BLaER1 treated with 17β-estradiol and CSF1 and Interleukin-3, amounts not matched to agents 10 nM and 100 nM (cell line): ENCODE results near the gene BRSK2.
"Not testable (repeated sequence)": the region's sequence is repeated elsewhere in the genome, so short reads cannot be mapped to it uniquely, and the experiment has no call there.

Experiments
- H3K27ac ChIP-seq, 11 experiments: shearing (Covaris generic); formaldehyde crosslinking; 2 replicates each; pipeline ENCODE4 v1.8.1; 2022
- H3K27me3 ChIP-seq, 11 experiments: shearing (Covaris generic); formaldehyde crosslinking; 2 replicates each; pipeline ENCODE4 v1.8.1; 2022
- H3K36me3 ChIP-seq, 11 experiments: shearing (Covaris generic); formaldehyde crosslinking; 2 replicates each; pipeline ENCODE4 v1.8.1; 2022
- H3K4me1 ChIP-seq, 10 experiments: shearing (Covaris generic); formaldehyde crosslinking; 2 replicates each; pipeline ENCODE4 v1.8.1; 2022
- H3K4me2 ChIP-seq, 11 experiments: shearing (Covaris generic); formaldehyde crosslinking; 2 replicates each; pipeline ENCODE4 v1.8.1; 2022
- H3K4me3 ChIP-seq, 10 experiments: shearing (Covaris generic); formaldehyde crosslinking; 2 replicates each; pipeline ENCODE4 v1.8.1; 2022
- H3K9ac ChIP-seq, 11 experiments: shearing (Covaris generic); formaldehyde crosslinking; 2 replicates each; pipeline ENCODE4 v1.8.1; 2022
- H3K9me3 ChIP-seq, 11 experiments: shearing (Covaris generic); formaldehyde crosslinking; replicated peaks in 1 of 11; 2 replicates each; pipeline ENCODE4 v1.8.1; 2022
- H4K20me1 ChIP-seq, 11 experiments: shearing (Covaris generic); formaldehyde crosslinking; 2 replicates each; pipeline ENCODE4 v1.8.1; 2022
- Cebpa-rat ChIP-seq, 11 experiments: shearing (Covaris generic); IDR thresholded peaks; 2 replicates each; pipeline ENCODE4 v1.8.1; 2022

Gene BRSK2

GRCh38 chr11:1389932-1390568 lies at the start of gene BRSK2:
BRSK2 (plus strand) TSS chr11:1389934; CDS start chr11:1390285, 351 bp downstream.
- TF ChIP-seq Cebpa-rat (IDR thresholded peaks at IDR 0.05), result no peak
- H3K4me1 ChIP-seq, result peaks cover 13 to 30% (median 25%) of the 10 kb centered on the region in 10 experiments
- H3K9ac ChIP-seq, result peak within 1 kb of the TSS; percentile 61 to 80 (median 72)
- no peaks in the 10 kb centered on the region for H3K36me3 ChIP-seq
- H3K4me3 ChIP-seq, result peak within 1 kb of the TSS; percentile 54 to 72 (median 62)
- peak within 1 kb of the TSS in 6 of 11 experiments; percentile 6 to 58 (median 45); a peak in 11 of 22 replicates for H3K27ac ChIP-seq
- no peaks in the 10 kb centered on the region for H3K9me3 ChIP-seq
- peaks cover 53 to 67% (median 62%) of the 10 kb centered on the region in 11 experiments for H3K27me3 ChIP-seq
- peaks cover 0 to 42% (median 10%) of the 10 kb centered on the region in 11 experiments; a peak in 15 of 22 replicates for H4K20me1 ChIP-seq
- peak within 1 kb of the TSS; percentile 95 to 100 (median 98) for H3K4me2 ChIP-seq

GRCh38 chr11:1340111-1340510 lies 49.6 kb upstream of the BRSK2 start:
- Histone ChIP-seq H3K27ac (peak overlapping the region in 3 of 11 experiments; percentile 9 to 18 (median 16); a peak in 3 of 22 replicates), H3K9ac (no peak overlapping the region)
- no peak for TF ChIP-seq Cebpa-rat (IDR thresholded peaks at IDR 0.05)

DNA sequence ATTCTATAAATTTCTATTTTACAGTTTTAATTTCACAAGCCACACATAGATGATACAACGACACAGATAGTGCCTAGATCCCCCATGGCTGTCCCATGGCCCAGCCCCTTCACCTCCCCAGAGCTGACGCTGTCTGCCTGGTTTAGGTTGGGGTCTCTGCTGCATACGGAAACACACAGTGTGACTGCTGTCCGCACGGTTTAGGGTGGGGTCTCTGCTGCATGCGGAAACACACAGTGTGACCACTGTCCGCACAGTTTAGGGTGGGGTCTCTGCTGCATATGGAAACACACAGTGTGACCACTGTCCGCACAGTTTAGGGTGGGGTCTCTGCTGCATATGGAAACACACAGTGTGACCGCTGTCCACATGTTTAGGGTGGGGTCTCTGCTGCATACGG lies 48.5 kb upstream of the BRSK2 start:
- H4K20me1 ChIP-seq, H3K27me3 ChIP-seq, H3K4me3 ChIP-seq, H3K9ac ChIP-seq, H3K27ac ChIP-seq, H3K4me2 ChIP-seq: not testable (repeated sequence)
- peaks cover 0 to 28% (median 17%) of the 10 kb centered on the region in 11 experiments; a peak in 15 of 22 replicates for H3K9me3 ChIP-seq
- peaks cover 0 to 36% (median 0%) of the 10 kb centered on the region in 11 experiments; a peak in 7 of 22 replicates for H3K36me3 ChIP-seq
- H3K4me1 ChIP-seq, result peaks cover 7 to 82% (median 44%) of the 10 kb centered on the region in 10 experiments

More at GRCh38 chr11:1340111-1340510, 49.6 kb upstream of the BRSK2 start:
- Histone ChIP-seq H4K20me1 (no peaks in the 10 kb centered on the region; a peak in 1 of 22 replicates), H3K4me1 (peaks cover 14 to 77% (median 46%) of the 10 kb centered on the region in 10 experiments), H3K4me3 (no peak overlapping the region), H3K27me3 (no peaks in the 10 kb centered on the region), H3K4me2 (no peak overlapping the region; a peak in 1 of 22 replicates), H3K9me3 (peaks cover 0 to 33% (median 17%) of the 10 kb centered on the region in 11 experiments; a peak in 15 of 22 replicates), H3K36me3 (peaks cover 0 to 36% (median 0%) of the 10 kb centered on the region in 11 experiments; a peak in 7 of 22 replicates)

GRCh38 chr11:1341928-1342524 lies 47.7 kb upstream of the BRSK2 start:
- Histone ChIP-seq H4K20me1 (no peaks in the 10 kb centered on the region; a peak in 1 of 22 replicates), H3K4me3 (no peak overlapping the region), H3K4me1 (peaks cover 7 to 81% (median 44%) of the 10 kb centered on the region in 10 experiments), H3K27ac (peak overlapping the region in 4 of 11 experiments; percentile 2 to 30 (median 12); a peak in 2 of 22 replicates), H3K9me3 (peaks cover 0 to 24% (median 14%) of the 10 kb centered on the region in 11 experiments; a peak in 15 of 22 replicates), H3K27me3 (no peaks in the 10 kb centered on the region), H3K9ac (no peak overlapping the region), H3K36me3 (peaks cover 0 to 34% (median 0%) of the 10 kb centered on the region in 11 experiments; a peak in 7 of 22 replicates), H3K4me2 (peak overlapping the region in 6 of 11 experiments; percentile 32 to 58 (median 51); a peak in 10 of 22 replicates)
- TF ChIP-seq Cebpa-rat (IDR thresholded peaks at IDR 0.05), result no peak

- TF ChIP-seq Cebpa-rat (IDR thresholded peaks at IDR 0.05), result no peak
- H3K27me3 ChIP-seq, result no peaks in the 10 kb centered on the region
- H3K4me2 ChIP-seq, result peak overlapping the region in 3 of 11 experiments; percentile 13 to 52 (median 48); a peak in 4 of 22 replicates
- H3K4me3 ChIP-seq, result no peak overlapping the region
- no peak overlapping the region for H3K9ac ChIP-seq
- H4K20me1 ChIP-seq, result no peaks in the 10 kb centered on the region; a peak in 1 of 22 replicates
- H3K36me3 ChIP-seq, result peaks cover 0 to 25% (median 0%) of the 10 kb centered on the region in 11 experiments; a peak in 7 of 22 replicates
- peaks cover 0 to 15% (median 5%) of the 10 kb centered on the region in 11 experiments; a peak in 14 of 22 replicates for H3K9me3 ChIP-seq
- H3K4me1 ChIP-seq, result peaks cover 7 to 72% (median 35%) of the 10 kb centered on the region in 10 experiments
- peak overlapping the region in 4 of 11 experiments; percentile 7 to 51 (median 39); a peak in 5 of 22 replicates for H3K27ac ChIP-seq
Measured at GRCh38 chr11:1342946-1343345, 46.8 kb upstream of the BRSK2 start.

DNA sequence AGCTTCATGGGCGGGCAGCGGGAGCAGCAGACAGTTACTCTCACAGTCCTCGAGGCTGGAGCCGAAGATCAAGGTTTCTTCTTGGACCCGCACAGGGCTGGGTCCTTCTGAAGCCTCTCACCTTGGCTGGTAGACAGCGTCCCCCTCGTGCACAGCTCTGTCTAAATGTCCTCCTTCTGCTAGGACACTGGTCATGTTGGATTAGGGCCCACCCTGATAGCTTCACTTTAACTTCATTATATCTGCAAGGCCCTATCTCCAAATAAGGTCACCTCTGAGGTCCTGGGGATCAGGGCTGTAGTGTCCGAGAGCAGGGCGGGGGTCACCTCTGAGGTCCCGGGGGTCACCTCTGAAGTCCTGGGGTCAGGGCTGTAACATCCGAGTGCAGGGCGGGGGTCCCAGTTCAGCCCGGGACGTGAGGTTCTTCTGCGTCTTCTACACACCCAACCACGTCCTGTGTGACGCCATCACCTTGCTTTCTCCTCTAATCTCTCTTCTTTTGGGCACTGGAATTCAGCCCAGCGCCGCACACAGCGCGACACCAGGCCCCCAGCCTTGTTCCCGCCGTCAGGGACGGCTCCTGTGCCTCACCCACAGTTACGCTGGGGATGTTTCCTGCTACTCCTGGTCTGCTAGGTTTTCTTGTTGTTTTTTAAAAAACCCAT lies 46.2 kb upstream of the BRSK2 start:
- Histone ChIP-seq H4K20me1 (no peaks in the 10 kb centered on the region), H3K9ac (peak overlapping the region in 1 of 11 experiments; percentile 29; a peak in 2 of 22 replicates), H3K4me1 (peaks cover 7 to 66% (median 30%) of the 10 kb centered on the region in 10 experiments), H3K4me2 (peak overlapping the region in 7 of 11 experiments; percentile 13 to 66 (median 34); a peak in 9 of 22 replicates), H3K27ac (peak overlapping the region in 6 of 11 experiments; percentile 7 to 51 (median 22); a peak in 10 of 22 replicates), H3K36me3 (peaks cover 0 to 19% (median 0%) of the 10 kb centered on the region in 11 experiments; a peak in 7 of 22 replicates), H3K9me3 (peaks cover 0 to 9% (median under 1%) of the 10 kb centered on the region in 11 experiments; a peak in 11 of 22 replicates), H3K4me3 (no peak overlapping the region), H3K27me3 (no peaks in the 10 kb centered on the region)
- TF ChIP-seq Cebpa-rat (IDR thresholded peaks at IDR 0.05), result no peak

DNA sequence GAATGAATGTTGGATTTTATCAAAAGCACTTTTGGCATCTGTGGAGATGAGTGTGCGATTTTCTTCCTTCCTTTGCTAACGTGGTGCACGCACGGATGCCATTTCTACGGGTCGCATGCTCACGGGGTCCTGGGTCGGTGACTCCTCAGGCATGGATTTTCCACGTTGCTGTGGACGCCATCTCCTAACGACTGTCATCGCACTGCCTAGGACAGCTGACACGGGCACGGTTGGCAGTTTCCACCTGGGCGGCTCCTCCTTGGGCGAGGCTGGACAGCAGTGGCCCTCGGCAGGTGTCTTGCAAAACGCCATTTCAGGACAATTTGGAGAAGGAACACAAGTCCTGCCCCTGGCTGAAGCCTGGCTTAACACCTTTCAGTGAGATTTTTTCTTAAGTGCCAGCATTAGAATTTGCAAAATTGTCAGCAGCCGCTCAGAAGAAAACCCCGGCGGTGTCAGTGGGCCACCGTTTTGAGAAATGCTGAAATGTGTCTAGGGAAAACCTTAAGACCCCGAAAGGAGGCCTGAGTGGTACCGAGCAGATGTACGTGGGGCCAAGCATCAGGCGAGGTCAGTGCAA lies 45.6 kb upstream of the BRSK2 start:
- Histone ChIP-seq H4K20me1 (no peaks in the 10 kb centered on the region), H3K27me3 (no peaks in the 10 kb centered on the region), H3K4me2 (peak overlapping the region in 6 of 11 experiments; percentile 13 to 66 (median 41); a peak in 8 of 22 replicates)

More for the DNA sequence above, 45.6 kb upstream of the BRSK2 start:
- H3K4me1 ChIP-seq, result peaks cover 2 to 63% (median 26%) of the 10 kb centered on the region in 10 experiments; a peak in 19 of 20 replicates
- peaks cover 0 to 3% (median 0%) of the 10 kb centered on the region in 11 experiments; a peak in 5 of 22 replicates for H3K9me3 ChIP-seq
- peak overlapping the region in 1 of 11 experiments; percentile 29; a peak in 2 of 22 replicates for H3K9ac ChIP-seq
- no peak overlapping the region for H3K4me3 ChIP-seq
- TF ChIP-seq Cebpa-rat (IDR thresholded peaks at IDR 0.05), result no peak
- H3K27ac ChIP-seq, result peak overlapping the region in 4 of 11 experiments; percentile 15 to 51 (median 39); a peak in 6 of 22 replicates
- peaks cover 0 to 13% (median 0%) of the 10 kb centered on the region in 11 experiments; a peak in 6 of 22 replicates for H3K36me3 ChIP-seq
